NCI-H2196 treated with DMSO at 0.1 percent for 48 hours (cell line): ENCODE data around the gene GPATCH4.
"Not testable (repeated sequence)": the region's sequence is repeated elsewhere in the genome, so short reads cannot be mapped to it uniquely, and the experiment has no call there.

Experiments
- DNase-seq: peaks from one replicate; lab custom pipeline; 2025; ENCODE audit not compliant: unreplicated experiment; lab: John Stamatoyannopoulos, UW

GPATCH4 gene

DNA sequence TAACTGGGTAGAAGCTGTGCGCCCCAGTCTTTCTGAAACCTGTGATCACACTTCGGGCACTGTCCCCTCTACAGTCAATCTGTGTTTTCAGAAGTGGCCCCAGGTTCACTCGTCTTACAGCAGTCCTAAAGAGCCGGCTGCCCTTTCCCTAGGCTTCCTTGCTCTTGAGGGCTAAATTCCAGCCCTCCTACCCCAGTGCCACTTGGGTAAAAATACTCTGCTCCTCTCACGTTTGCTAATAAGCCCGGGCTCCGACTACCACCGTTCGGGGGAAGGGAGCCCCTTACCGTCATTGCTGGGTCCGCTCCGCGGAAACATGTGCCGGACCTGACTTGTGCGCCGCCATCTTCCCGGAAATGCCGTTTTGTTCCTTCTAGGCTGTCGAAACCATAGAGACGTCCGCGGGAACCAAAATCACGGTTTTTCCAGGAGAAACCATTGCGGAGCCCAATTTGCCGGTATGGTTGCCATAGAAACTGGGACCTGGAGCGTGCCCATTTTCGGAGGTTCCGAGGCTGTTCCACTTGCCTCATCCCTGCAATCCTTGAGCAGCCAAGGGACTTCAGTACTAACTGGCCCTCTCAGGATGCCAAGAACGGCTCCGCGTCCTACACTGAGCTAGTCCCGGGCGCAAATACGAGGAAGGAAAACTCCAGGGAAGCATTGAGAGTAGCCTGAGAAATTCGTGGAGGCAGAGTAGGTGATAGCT lies at the start of gene GPATCH4:
TSS of gene GPATCH4 (minus strand) at position 358 of the 709 bp plus-strand sequence.
- DNase-seq = peak; percentile 85

DNA sequence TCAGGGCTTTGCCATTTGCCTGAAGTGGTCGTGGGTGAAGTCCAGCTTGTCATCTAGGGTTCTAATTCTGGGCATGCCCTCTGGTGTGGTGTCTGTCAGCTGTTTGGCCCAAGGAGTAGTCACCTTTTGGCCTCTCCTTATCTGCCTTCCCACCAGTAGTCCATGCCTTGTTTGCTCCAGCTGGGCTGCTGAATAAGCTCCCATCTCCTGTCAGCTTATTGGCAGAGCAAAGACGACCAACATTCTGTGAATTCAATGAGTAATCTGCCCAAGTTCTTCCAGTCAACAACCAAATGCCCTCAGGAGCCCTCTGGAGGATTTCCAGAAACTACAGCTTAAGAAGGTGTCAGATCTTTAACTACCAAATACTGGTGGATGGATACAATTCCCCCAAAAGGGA lies 47.7 kb upstream of the GPATCH4 start:
- DNase-seq = no peak

DNA sequence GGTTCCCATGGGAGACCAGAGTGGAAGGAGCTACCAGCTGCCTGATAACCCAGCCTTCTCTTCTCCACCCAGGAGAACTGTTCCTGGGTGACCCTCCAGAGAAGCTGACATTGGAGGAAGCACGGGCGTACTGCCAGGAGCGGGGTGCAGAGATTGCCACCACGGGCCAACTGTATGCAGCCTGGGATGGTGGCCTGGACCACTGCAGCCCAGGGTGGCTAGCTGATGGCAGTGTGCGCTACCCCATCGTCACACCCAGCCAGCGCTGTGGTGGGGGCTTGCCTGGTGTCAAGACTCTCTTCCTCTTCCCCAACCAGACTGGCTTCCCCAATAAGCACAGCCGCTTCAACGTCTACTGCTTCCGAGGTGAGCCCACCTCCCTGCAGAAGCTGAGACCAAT lies 47.2 kb upstream of the GPATCH4 start:
- DNase-seq = no peak

DNA sequence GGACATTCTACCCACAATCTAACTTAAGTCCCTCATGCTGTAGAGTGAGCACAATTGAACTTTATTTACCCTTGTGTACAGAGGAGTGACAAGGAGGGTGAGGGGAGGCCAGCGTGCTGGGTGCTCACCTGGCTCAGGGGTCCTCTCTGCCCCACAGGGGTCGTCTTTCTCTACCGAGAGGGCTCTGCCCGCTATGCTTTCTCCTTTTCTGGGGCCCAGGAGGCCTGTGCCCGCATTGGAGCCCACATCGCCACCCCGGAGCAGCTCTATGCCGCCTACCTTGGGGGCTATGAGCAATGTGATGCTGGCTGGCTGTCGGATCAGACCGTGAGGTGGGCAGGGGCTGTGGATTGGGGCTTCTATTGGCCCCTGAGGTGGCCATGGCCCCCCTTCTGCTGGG lies 46.1 kb upstream of the GPATCH4 start:
- DNase-seq = no peak

DNA sequence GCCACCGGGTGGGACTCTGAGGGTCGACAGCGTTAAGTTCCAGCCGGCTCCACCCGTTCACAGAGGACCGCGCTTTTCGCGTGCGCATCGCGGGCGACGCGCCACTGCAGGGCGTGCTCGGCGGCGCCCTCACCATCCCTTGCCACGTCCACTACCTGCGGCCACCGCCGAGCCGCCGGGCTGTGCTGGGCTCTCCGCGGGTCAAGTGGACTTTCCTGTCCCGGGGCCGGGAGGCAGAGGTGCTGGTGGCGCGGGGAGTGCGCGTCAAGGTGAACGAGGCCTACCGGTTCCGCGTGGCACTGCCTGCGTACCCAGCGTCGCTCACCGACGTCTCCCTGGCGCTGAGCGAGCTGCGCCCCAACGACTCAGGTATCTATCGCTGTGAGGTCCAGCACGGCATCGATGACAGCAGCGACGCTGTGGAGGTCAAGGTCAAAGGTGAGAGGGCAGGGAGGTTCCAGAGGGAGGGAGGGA lies 45.5 kb upstream of the GPATCH4 start:
- no peak for DNase-seq

DNA sequence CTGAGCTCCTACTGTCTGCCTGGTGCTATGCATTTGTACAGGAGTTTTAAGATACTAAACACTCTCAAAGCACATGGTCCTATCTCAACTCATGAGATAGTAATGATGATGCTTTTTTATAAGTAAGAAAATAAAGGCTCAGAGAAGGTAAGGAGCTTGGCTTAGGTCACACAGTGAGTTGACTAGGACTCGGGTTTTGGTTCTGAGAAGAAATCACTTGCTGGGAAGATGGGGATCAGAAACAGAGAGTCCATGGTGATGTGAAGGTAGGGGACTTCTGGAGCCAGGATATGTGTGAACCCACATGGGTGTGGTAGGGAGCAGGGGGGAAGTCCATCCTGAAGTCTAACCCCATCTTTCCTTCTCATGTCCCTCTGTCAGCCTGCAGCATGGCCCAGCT lies 44.4 kb upstream of the GPATCH4 start:
- no peak for DNase-seq

DNA sequence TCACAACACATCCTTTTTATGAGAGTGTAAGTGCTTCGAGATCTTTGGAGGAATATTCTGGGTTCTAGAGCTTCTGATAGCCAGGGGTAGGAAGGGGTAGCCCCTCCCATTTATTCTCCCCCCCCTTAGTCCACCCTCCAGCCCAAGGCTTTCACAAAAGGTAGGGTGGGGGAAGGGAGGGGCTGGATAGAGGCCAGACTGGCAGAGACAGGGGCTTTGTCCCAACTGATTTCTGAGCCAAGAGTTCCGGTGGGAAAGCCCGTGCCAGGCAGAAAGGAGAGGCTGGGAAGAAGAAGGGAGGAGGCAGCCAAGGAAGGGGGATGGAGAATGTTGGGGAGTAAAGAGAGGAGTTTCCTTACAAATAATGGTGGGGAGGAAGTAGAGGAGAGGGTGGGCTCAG lies 43.8 kb upstream of the GPATCH4 start:
- no peak for DNase-seq

DNA sequence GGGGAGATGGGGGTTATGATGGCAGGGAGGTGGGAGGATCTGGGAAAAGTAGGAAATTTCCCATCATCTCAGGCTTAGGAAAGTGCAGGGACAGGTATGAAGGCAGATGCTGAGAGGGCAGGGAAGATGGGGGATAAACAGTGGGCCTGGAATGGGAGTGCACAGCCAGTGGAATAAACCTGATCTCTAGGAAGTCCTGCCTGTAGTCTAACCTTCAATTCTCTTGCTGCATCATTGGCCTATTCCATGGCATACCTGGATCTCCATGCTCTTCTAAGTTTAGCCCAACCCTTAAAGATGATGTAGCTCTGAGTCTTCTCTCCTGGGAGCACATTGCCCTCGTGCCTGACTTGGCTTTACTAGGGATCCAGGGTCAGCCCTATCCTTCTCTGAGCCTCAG lies 43.4 kb upstream of the GPATCH4 start:
- no peak for DNase-seq

DNA sequence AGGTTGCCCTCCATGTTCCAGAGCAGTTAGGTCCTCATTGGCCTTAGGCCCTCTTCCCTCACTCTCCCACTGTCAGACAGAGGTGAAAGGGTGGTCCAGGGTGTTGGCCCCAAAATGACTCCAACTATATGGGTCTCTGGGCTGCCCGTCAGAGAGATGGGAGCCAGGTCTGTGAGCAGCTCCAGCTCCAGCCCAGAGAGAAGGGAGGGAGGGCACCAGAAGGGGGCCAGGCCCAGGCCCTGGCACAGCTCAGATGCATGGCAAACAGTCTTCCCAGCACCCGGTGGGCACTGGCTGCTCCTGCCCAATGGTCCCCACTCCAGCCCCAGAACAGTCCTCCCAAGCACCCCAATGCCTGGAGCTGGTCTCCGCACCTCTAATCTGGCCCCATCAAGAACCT lies 42.9 kb upstream of the GPATCH4 start:
- DNase-seq = no peak

DNA sequence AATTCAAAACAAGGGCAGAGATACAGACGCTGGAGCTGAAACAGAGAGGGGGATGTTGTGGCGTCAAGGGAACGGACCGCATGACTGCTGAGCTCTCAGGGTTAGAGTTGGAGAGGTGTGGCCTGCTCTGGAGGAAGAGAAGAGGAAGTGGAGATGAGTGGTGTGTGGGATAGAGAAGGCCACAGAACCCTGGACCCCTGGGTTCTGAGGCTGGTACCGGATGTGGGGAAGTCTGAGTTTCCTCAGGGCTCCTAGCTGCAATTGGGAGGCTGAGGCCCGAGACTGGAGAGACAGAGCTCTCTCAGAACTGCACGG lies 42.5 kb upstream of the GPATCH4 start:
- no peak for DNase-seq

DNA sequence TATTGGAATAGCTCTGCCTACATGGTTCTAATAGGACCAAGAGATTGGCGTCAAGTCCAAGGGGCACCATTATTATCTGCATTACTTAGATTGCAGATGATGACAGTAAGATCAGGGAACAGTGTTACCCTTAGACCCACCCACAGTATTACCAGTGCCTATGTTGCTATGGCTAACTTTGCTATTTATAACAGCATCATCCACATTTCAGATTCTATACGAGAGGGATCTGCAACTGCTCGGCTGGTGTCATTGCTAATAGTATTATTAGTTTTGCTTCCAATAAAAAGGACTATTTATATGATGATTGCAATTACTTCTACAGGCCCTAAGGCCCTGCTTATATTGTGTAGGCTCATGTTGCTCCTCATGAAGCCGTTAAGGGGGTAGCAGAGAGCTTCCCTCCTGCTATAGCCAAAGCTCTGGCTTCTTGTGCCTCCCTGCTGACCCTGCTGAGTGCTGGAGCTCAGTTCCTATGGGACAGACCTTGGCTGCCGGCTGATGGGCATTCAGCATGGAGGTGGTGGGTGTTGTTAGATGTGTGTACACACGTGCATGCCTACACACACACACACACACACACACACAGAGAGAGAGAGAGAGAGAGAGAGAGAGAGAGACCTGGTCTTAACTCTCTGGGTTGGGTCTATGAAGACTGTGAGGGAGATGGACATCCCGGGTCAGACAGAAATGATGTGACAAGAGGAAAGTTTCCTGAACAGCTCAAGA lies 41.9 kb upstream of the GPATCH4 start:
- DNase-seq = no peak

DNA sequence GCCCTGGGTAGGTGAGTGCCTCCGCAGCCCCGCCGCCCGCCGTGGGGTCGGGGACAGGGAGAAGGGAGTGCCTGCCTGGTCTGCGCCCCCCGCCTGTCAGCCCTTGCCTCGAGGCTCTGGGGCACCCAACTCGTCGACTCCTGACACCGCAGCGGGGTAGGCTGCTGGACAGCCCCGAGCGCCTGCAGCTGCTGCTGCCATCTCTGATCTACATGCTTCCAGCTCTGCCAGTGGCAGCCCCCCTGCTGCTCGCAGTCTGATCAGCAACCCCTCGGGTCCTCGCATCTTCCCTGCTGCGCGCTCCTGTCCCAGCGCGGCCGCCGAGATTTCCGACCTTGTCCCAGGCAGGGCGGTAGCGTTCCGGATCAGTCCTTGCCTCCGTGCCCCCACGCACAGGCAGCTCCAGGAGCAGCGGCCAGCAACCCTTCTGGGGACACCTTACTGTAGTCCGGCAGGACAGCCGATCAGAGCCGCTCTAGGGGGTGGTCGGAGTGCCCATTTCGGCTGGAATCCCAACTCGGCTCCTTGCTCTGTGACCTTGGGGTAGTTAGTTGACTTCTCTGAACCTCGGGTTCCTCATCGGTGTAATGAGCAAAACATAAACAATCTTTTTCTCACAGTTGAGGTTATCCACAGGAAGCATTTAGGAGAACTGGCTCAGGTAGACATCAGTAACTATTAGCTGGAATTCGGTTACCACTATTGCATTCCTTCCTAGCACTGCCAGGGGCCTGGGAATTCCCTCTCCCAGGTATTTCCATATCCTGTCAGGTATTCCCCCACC lies 41.2 kb upstream of the GPATCH4 start:
- DNase-seq = no peak

DNA sequence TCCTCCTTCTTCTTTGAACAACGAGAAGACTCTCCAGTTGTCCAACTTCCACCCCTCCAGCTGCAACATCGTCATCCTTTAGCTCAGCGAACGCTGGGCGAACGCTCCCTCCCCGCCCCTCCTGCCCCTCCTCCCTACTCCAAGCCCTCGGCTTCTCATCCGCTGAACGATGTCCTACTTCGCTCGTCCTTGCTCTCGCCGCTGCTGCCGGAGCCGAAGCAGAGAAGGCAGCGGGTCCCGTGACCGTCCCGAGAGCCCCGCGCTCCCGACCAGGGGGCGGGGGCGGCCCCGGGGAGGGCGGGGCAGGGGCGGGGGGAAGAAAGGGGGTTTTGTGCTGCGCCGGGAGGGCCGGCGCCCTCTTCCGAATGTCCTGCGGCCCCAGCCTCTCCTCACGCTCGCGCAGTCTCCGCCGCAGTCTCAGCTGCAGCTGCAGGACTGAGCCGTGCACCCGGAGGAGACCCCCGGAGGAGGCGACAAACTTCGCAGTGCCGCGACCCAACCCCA lies 40.5 kb upstream of the GPATCH4 start, which contains the start of gene BCAN:
TSS of gene BCAN (plus strand) at position 357 of the 504 bp plus-strand sequence. CDS start 3,938 bp downstream, outside the sequence.
- no peak for DNase-seq

DNA sequence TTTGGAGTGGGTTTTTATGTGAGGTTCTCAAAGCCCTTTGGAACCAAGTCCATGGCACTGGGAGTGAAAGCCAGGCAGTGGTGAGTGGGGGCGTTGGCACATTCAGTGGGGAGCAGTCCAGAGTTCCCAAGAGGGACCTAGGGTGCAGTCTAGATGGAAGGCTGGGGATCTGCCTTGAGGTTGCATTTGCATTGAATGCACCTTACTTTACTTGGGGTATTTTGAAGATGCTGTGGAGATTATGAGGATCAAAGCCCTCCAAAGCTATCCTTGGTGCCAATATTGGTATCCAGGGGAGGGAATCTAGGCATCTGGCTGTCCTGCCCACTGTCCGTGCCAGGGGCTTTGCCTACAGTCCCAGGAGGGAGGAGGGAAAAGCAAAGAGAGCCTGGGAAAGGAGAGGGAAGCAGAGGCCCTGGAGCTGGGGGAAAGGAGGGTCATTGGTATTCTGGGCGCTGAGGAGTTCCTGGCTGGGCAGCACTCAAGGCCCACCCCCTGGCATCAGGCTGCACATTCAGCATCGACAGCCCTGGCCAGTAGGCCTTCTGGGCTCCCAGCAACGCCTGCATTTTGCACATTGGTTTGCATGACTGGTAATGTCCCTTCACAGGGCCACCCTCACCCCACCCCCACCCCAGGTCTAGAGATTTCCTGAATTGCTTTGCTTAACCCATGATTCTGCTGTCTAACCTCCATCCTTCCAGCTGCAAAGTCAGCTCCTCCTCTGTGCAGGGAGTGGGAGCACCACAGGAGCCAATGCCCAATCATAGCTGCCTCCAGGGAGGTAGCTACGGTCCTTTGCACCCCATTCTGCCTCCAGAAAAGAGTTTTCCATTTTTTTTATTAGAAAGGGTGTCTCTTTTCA lies 39.8 kb upstream of the GPATCH4 start:
- DNase-seq = no peak

DNA sequence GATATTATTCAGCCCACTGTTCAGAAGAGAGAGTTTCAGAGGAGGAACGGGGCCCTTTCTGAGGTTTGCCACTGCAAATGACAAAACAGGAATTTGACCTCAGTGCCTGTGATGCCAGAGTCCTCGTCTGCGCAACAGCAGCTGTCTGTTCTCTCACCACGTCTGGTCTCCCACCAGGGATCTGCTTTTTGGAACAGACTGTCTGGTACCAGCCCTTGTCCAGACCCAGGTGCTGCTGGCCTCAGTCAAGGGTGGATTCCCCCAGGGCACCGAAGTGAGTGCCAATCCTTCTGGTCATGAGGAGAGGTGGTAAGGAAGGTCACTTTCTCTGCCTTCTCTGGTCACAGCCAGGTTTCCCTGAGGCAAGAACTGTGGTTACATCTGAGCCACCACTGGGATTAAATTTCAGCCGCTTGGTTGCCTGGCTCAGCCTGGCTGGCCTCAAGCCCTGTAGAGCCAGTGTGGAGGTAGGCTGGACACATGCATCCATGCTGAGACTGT lies 38.4 kb upstream of the GPATCH4 start:
- peak; percentile 56 for DNase-seq

DNA sequence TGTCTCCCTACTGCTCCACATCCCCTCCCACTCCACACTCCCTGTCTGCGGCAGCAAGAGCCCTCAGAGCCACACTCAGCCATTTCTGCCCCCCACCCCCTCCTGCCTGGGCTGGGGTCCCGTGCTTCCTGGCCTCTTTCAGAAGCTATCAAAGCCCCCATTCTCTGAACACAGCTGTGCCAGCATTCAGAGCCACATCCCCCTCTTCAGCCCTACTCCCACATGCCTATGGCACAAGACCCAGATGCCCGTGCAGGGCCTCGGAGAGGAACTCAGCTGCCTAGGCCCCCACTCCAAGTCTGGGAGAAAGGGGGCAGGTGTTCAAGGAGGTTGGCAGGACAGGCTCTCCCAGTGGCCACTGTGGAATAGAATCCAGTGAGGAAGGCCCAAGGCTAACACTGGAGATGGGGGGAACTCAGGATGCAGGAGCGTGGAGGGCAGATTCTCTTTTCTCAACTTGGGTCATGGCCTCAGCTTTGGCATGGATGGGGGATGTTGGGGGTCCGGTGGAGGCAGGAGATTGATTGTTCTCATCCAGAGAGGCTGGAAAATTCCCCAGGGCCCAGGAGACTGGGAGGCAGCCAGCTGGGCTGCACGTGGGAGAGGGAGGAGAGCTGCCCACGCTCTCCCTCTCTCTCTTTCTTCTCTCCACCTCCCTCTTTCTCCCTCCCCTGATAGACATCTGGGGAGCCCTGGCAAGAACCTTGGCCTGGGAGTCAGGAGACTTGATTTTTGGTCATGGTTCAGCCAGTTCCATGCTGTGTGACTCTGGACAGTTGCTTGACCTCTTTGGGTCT lies 37.1 kb upstream of the GPATCH4 start:
- no peak for DNase-seq

DNA sequence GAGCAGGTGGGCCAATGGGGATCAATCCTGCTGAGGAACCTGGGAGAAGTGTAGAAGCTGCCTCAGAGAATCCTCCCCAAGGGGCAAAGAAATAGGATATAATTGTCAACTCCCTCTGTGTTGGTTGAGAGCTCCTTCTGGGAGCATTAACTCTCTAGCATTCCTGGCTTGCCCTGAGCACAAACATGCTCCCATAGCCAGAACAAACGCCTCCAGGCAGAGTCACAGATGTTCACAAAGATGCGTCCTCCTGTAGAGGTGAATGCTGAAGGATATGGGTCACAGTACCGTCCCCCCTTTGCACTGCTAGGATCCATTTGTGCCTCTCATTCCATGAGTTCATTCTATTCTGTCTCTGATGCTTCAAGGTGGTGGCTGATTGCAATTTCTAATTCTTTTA lies 31.1 kb upstream of the GPATCH4 start:
- DNase-seq = no peak

DNA sequence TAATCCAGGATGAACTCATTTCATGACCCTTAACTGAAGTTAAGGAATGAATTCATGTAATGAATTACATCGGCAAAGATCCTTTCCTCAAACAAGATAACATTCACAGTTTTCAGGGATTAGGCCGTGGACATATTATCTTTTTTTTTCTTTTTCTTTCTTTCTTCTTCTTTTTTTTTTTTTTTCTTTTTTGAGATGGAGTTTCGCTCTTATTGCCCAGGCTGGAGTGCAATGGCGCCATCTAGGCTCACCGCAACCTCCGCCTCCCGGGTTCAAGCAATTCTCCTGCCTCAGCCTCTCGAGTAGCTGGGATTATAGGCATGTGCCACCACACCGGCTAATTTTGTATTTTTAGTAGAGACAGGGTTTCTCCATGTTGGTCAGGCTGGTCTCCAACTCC lies 29.9 kb upstream of the GPATCH4 start:
- DNase-seq = not testable (repeated sequence)

DNA sequence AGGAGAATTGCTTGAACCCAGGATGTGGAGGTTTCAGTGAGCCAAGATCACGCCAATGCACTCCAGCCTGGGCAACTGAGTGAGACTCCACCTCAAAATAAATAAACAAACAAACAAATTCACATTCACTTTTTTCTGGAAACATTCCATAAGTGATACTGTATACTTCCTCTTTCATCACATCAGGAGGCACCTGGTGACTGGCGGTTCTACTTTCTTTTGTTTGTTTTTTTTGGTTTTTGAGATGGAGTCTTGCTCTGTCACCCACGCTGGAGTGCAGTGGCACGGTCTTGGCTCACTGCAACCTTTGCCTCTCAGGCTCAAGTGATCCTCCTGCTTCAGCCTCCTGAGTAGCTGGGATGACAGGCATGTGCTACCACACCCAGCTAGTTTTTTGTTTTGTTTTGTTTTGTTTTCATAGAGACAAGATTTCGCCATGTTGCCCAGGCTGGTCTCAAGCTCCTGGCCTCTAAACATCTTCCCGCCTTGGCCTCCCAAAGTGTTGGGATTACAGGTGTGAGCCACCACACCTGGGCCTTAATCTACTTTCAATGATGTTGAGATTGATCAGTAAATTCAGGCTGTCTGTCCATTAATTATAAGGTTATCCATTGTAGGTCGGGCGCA lies 28.7 kb upstream of the GPATCH4 start:
- DNase-seq = no peak
